H1 (cell line): ENCODE results near the gene SLC16A8. TPM values are rescaled to one million over a fixed set of nuclear protein-coding genes. Genes with fewer than 3 reads are reported as not detected.

Experiments used
- CTCF ChIA-PET: fragments of 300-600 bp; sonication (Branson Sonifier 250); formaldehyde crosslinking; loops from one replicate; lab custom pipeline; 2021; ENCODE audit not compliant: partially characterized antibody; lab: Charles Lee
- POLR2A ChIA-PET: fragments of 300-600 bp; sonication (Branson Sonifier 250); formaldehyde crosslinking; loops from one replicate; lab custom pipeline; 2021; ENCODE audit warnings: inconsistent platforms; ENCODE audit not compliant: partially characterized antibody; lab: Charles Lee
- DNase-seq, 2 experiments: peaks; one replicate each; pipeline versions ENCODE4 v3.0.0 to v3.0.0-alpha.2; 2010 to 2022; ENCODE audit warnings: low spot score in 2 of 2, low read depth in 1 of 2, mixed read lengths in 1 of 2
- FAIRE-seq: peaks from 2 replicates; lab custom pipeline; 2011; peaks lifted over from hg19 to GRCh38; lab: Jason Lieb, UNC
- H2AFZ ChIP-seq: 2 replicates; pipeline ENCODE4 v1.8.1; 2012; ENCODE audit warnings: low read length, inconsistent platforms
- H2AK5ac ChIP-seq: 2 replicates; pipeline ENCODE4 v1.6.1; 2013; ENCODE audit warnings: low read depth, low read length
- H2BK120ac ChIP-seq: replicated peaks from 2 replicates; pipeline ENCODE3; 2013; ENCODE audit warnings: low read depth, low read length, inconsistent platforms
- H2BK12ac ChIP-seq: 2 replicates; pipeline ENCODE4 v1.6.1; 2013; ENCODE audit warnings: low read depth, low read length
- H2BK15ac ChIP-seq: 2 replicates; pipeline ENCODE4 v1.6.1; 2013; ENCODE audit warnings: low read length
- H2BK20ac ChIP-seq: 2 replicates; pipeline ENCODE4 v1.6.1; 2013; ENCODE audit warnings: low read length
- H2BK5ac ChIP-seq: 2 replicates; pipeline ENCODE4 v1.6.1; 2013; ENCODE audit warnings: low read depth, low read length
- H3K14ac ChIP-seq: 2 replicates; pipeline ENCODE4 v1.6.1; 2013; ENCODE audit warnings: inconsistent platforms; ENCODE audit not compliant: insufficient read length
- H3K18ac ChIP-seq: 2 replicates; pipeline ENCODE4 v1.6.1; 2013; ENCODE audit warnings: low read length; ENCODE audit errors: extremely low read depth
- H3K23ac ChIP-seq: 2 replicates; pipeline ENCODE4 v1.6.1; 2013; ENCODE audit warnings: inconsistent platforms; ENCODE audit not compliant: insufficient read length
- H3K23me2 ChIP-seq: 2 replicates; pipeline ENCODE4 v1.6.1; 2013; ENCODE audit warnings: low read depth, low read length
- H3K27ac ChIP-seq: 2 replicates; pipeline ENCODE4 v1.6.1; 2011; ENCODE audit warnings: low read depth, low read length, inconsistent platforms
- H3K27me3 ChIP-seq, 4 experiments: replicated peaks in 1 of 4; 1 replicate in 1 of 4; 2 replicates in 3 of 4; pipeline versions ENCODE4 v1.6.1 to v1.8.1; 2011 to 2013; ENCODE audit warnings: low read length in 3 of 4, mild to moderate bottlenecking in 3 of 4, inconsistent platforms in 2 of 4, mixed read lengths in 2 of 4, moderate library complexity in 1 of 4; ENCODE audit not compliant: control insufficient read depth in 3 of 4, insufficient read depth in 3 of 4; ENCODE audit errors: extremely low read depth in 1 of 4
- H3K36me3 ChIP-seq, 4 experiments: 2 replicates each; pipeline versions ENCODE4 v1.6.1 to v1.8.1; 2011 to 2013; ENCODE audit warnings: mild to moderate bottlenecking in 4 of 4, low read length in 3 of 4, moderate library complexity in 2 of 4, control low read depth in 1 of 4, inconsistent platforms in 1 of 4; ENCODE audit not compliant: insufficient read depth in 4 of 4, control insufficient read depth in 2 of 4
- H3K4ac ChIP-seq: replicated peaks from 2 replicates; pipeline ENCODE3; 2013; ENCODE audit warnings: low read length, low read depth, mixed read lengths, inconsistent platforms; ENCODE audit not compliant: insufficient read length
- H3K4me1 ChIP-seq, 4 experiments: replicated peaks in 1 of 4; 1 replicate in 1 of 4; 2 replicates in 3 of 4; pipeline versions ENCODE4 v1.6.1 to v1.8.1; 2011 to 2013; ENCODE audit warnings: low read length in 3 of 4, inconsistent platforms in 2 of 4, mixed read lengths in 1 of 4; ENCODE audit not compliant: insufficient read depth in 4 of 4, control insufficient read depth in 3 of 4
- H3K4me2 ChIP-seq, 2 experiments: 2 replicates each; pipeline versions ENCODE4 v1.6.1 to v1.8.1; 2011 to 2013; ENCODE audit warnings: low read depth in 2 of 2, low read length in 2 of 2, control low read depth in 1 of 2, inconsistent platforms in 1 of 2, mild to moderate bottlenecking in 1 of 2; ENCODE audit not compliant: insufficient read depth in 1 of 2
- H3K4me3 ChIP-seq, 4 experiments: fragments of 200-600, 300-600 bp in 1 of 4; sonication (generic), shearing (Covaris generic), sonication (Bioruptor Twin) in 1 of 4; 2 replicates each; pipeline versions ENCODE4 v1.5.1 to v1.8.1; 2011 to 2016; ENCODE audit warnings: low read length in 4 of 4, low read depth in 3 of 4, control low read depth in 2 of 4, inconsistent platforms in 2 of 4, mild to moderate bottlenecking in 2 of 4, mixed read lengths in 1 of 4, moderate library complexity in 1 of 4; ENCODE audit not compliant: insufficient read depth in 2 of 4; ENCODE audit errors: extremely low read depth in 1 of 4
- H3K56ac ChIP-seq: replicated peaks from 2 replicates; pipeline ENCODE3; 2013; ENCODE audit warnings: low read depth, mild to moderate bottlenecking, mixed read lengths, low read length, inconsistent platforms; ENCODE audit not compliant: insufficient read length
- H3K79me1 ChIP-seq: 2 replicates; pipeline ENCODE4 v1.6.1; 2013; ENCODE audit warnings: low read depth, low read length, control low read depth
- H3K79me2 ChIP-seq, 2 experiments: 2 replicates each; pipeline versions ENCODE4 v1.6.1 to v1.8.1; 2012 to 2013; ENCODE audit warnings: low read length in 2 of 2, mild to moderate bottlenecking in 2 of 2, inconsistent platforms in 1 of 2; ENCODE audit not compliant: insufficient read depth in 2 of 2, control insufficient read depth in 1 of 2
- H3K9ac ChIP-seq, 4 experiments: replicated peaks in 1 of 4; 1 replicate in 1 of 4; 2 replicates in 3 of 4; pipeline versions ENCODE4 v1.6.1 to v1.8.1; 2011 to 2013; ENCODE audit warnings: low read depth in 3 of 4, low read length in 3 of 4, control low read depth in 2 of 4, mild to moderate bottlenecking in 2 of 4, moderate library complexity in 2 of 4, inconsistent platforms in 1 of 4; ENCODE audit errors: extremely low read depth in 1 of 4
- H3K9me3 ChIP-seq, 2 experiments: 2 replicates each; pipeline versions ENCODE4 v1.6.1 to v1.8.1; 2012 to 2013; ENCODE audit warnings: mild to moderate bottlenecking in 2 of 2, moderate library complexity in 2 of 2, control low read depth in 1 of 2, inconsistent platforms in 1 of 2, low read depth in 1 of 2, low read length in 1 of 2, mixed read lengths in 1 of 2; ENCODE audit not compliant: insufficient read depth in 2 of 2
- H4K20me1 ChIP-seq, 2 experiments: replicated peaks in 1 of 2; 2 replicates each; pipeline versions ENCODE3 to v1.8.1; 2011 to 2013; ENCODE audit warnings: inconsistent platforms in 2 of 2, low read length in 2 of 2, mild to moderate bottlenecking in 1 of 2; ENCODE audit not compliant: insufficient read depth in 2 of 2, control insufficient read depth in 1 of 2
- H4K5ac ChIP-seq: 2 replicates; pipeline ENCODE4 v1.6.1; 2013; ENCODE audit warnings: low read length, low read depth, mixed read lengths, inconsistent platforms; ENCODE audit not compliant: insufficient read length
- H4K8ac ChIP-seq: 2 replicates; pipeline ENCODE4 v1.8.0; 2013; ENCODE audit warnings: mild to moderate bottlenecking, moderate library complexity, low read length, inconsistent platforms; ENCODE audit not compliant: insufficient read depth; ENCODE audit errors: extremely low read depth
- H4K91ac ChIP-seq: replicated peaks from 2 replicates; pipeline ENCODE3; 2013; ENCODE audit warnings: low read length, mixed read lengths, inconsistent platforms; ENCODE audit not compliant: insufficient read length
- CBX8 ChIP-seq: fragments of 300-800, 300-1000 bp; sonication (generic); IDR thresholded peaks from 2 replicates; pipeline ENCODE4 v1.7.1; 2016; ENCODE audit warnings: low read depth, low read length, borderline replicate concordance
- NANOG ChIP-seq: IDR thresholded peaks from 2 replicates; pipeline ENCODE4 v1.6.1; 2011; ENCODE audit warnings: low read length, low read depth, mild to moderate bottlenecking, inconsistent platforms; ENCODE audit not compliant: insufficient read depth, poor library complexity, severe bottlenecking
- SRF ChIP-seq: IDR thresholded peaks from 2 replicates; pipeline ENCODE4 v1.6.1; 2011; ENCODE audit warnings: mild to moderate bottlenecking, low read depth, low read length, moderate library complexity
- WGBS, 2 experiments: shearing (Covaris generic) in 1 of 2; methylation state at CpG; one replicate each; pipeline versions ENCODE4 v1.1.6 to v1.1.7; 2013 to 2015; ENCODE audit warnings: low lambda C conversion rate in 2 of 2, mixed read lengths in 2 of 2, inconsistent platforms in 1 of 2, low coverage in 1 of 2, missing lambda C conversion rate in 1 of 2; ENCODE audit not compliant: insufficient replicate concordance in 2 of 2, insufficient coverage in 1 of 2, insufficient read length in 1 of 2; ENCODE audit errors: extremely low coverage in 1 of 2, missing lambda C conversion rate in 1 of 2; 5-methylcytosine and 5-hydroxymethylcytosine counted together
- polyA plus RNA-seq, 7 experiments: library from polyadenylated mRNA; depleted of rRNA in 3 of 7; stranded (reverse) in 5 of 7; unstranded in 2 of 7; fragments of >200 nt in 5 of 7; fragments of 200-250 nt in 2 of 7; gene quantifications; 1 replicate in 5 of 7; 2 replicates in 1 of 7; 4 replicates in 1 of 7; pipeline versions ENCODE4 v1.2.1 to v1.2.3, GENCODE V29; 2011 to 2013; ENCODE audit warnings: missing spikeins in 2 of 7, mixed read lengths in 2 of 7
- total RNA-seq: library from RNA; stranded (reverse); fragmentation: NEBNext Ultra II Directional; extraction: Animal tissue kit (Norgen Biotek cat#: 25700); gene quantifications from 2 replicates; pipeline ENCODE4 v1.2.1, GENCODE V29; 2021

SLC16A8 gene
- total and polyA plus RNA-seq, 2 of the 8 experiments (the other 6 are each of a cell fraction or from before 2014, with no cell fraction given), result 0.70 TPM; not detected in 1

DNA sequence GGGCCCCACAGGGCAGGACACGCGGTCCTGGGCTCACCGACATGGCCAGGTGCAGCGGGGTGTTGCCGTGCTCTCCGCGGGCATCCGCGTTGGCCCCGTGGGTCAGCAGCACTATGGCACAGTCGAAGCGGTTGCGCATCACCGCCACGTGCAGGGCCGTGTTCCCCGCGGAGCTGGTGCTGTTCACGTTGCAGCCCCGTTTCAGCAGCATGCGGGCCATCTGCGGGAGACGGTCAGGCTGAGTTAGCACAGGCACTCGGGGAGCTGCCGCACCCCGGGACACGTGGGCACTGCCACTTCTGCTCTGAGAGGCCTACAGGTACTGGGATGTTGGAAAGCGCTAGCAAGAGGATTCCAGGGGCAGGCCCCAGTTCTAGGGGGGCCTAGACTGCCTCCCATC, 48.8 kb upstream of the SLC16A8 start:
- Histone ChIP-seq H3K9me3 (no peaks in the 10 kb centered on the region), H2BK20ac (no peak overlapping the region), H3K27me3 (no peaks in the 10 kb centered on the region), H3K4me1 (no peaks in the 10 kb centered on the region), H2BK15ac (no peak overlapping the region), H3K56ac (no peak overlapping the region), H3K23ac (no peak overlapping the region), H4K20me1 (peaks cover 0 to 4% of the 10 kb centered on the region in 2 experiments), H2AK5ac (no peak overlapping the region), H3K23me2 (no peaks in the 10 kb centered on the region), H3K4me2 (no peak overlapping the region), H2BK120ac (no peak overlapping the region), H3K4me3 (no peak overlapping the region), H3K14ac (no peak overlapping the region), H4K8ac (peak overlapping the region; percentile 51; the same call in 1 of the 2 replicates), H3K27ac (no peak overlapping the region), H2BK5ac (no peak overlapping the region), H4K5ac (no peak overlapping the region), H3K36me3 (no peaks in the 10 kb centered on the region), H4K91ac (no peak overlapping the region), H2BK12ac (no peak overlapping the region), H3K9ac (no peak overlapping the region), H3K79me1 (no peaks in the 10 kb centered on the region), H3K79me2 (no peaks in the 10 kb centered on the region), H3K18ac (no peak overlapping the region), H2AFZ (no peak overlapping the region), H3K4ac (no peak overlapping the region)
- POLR2A ChIA-PET, result interaction anchor here (1.1 to 1.7 kb wide), 2 partner anchors 11 to 67 kb away, joined by 3 to 4 read pairs; no protein-coding TSS in a partner anchor
- WGBS, 2 experiments, result 90% methylated on average over 28 of the region's 28 CpGs; no CpG with 5 or more reads in 1 of the 2 experiments
- CTCF ChIA-PET, result interaction anchor here (1.1 to 3.3 kb wide), 4 partner anchors 8 to 144 kb away, joined by 3 to 14 read pairs (median 4); no protein-coding TSS in a partner anchor
- FAIRE-seq (no peak), DNase-seq (no peak)
- TF ChIP-seq CBX8 (no peak), NANOG (no peak), SRF (no peak)
